Body of pancreas (tissue), 4 donors: ENCODE data around the gene RASD2.

ENCODE experiments used
- POLR2A ChIP-seq, 3 donors: fragments of 450-650 bp; IDR thresholded peaks; one replicate each; pipeline ENCODE4 v1.6.1; 2016; ENCODE audit warnings: antibody characterized with exemption in 3 of 3, mild to moderate bottlenecking in 2 of 3
- TF ChIP-seq, protein P1 (sequence below), 7 experiments: fragments of 450-650 bp in 4 of 7; fragments of 200-600 bp in 3 of 7; sonication (generic) in 3 of 7; IDR thresholded peaks; one replicate each; pipeline ENCODE4 v1.5.1; 2016 to 2019; ENCODE audit warnings: antibody characterized with exemption in 7 of 7

- TF ChIP-seq, protein P1, sequence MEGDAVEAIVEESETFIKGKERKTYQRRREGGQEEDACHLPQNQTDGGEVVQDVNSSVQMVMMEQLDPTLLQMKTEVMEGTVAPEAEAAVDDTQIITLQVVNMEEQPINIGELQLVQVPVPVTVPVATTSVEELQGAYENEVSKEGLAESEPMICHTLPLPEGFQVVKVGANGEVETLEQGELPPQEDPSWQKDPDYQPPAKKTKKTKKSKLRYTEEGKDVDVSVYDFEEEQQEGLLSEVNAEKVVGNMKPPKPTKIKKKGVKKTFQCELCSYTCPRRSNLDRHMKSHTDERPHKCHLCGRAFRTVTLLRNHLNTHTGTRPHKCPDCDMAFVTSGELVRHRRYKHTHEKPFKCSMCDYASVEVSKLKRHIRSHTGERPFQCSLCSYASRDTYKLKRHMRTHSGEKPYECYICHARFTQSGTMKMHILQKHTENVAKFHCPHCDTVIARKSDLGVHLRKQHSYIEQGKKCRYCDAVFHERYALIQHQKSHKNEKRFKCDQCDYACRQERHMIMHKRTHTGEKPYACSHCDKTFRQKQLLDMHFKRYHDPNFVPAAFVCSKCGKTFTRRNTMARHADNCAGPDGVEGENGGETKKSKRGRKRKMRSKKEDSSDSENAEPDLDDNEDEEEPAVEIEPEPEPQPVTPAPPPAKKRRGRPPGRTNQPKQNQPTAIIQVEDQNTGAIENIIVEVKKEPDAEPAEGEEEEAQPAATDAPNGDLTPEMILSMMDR (IDR thresholded peaks at IDR 0.05) = no peak
- TF ChIP-seq POLR2A (IDR thresholded peaks at IDR 0.05) = no peak
These were observed 11.0 kb downstream of the RASD2 start for GRCh38 chr22:35551549-35552177.
